Measurements from ENCODE around the gene RNF212B.

Gene RNF212B

DNA sequence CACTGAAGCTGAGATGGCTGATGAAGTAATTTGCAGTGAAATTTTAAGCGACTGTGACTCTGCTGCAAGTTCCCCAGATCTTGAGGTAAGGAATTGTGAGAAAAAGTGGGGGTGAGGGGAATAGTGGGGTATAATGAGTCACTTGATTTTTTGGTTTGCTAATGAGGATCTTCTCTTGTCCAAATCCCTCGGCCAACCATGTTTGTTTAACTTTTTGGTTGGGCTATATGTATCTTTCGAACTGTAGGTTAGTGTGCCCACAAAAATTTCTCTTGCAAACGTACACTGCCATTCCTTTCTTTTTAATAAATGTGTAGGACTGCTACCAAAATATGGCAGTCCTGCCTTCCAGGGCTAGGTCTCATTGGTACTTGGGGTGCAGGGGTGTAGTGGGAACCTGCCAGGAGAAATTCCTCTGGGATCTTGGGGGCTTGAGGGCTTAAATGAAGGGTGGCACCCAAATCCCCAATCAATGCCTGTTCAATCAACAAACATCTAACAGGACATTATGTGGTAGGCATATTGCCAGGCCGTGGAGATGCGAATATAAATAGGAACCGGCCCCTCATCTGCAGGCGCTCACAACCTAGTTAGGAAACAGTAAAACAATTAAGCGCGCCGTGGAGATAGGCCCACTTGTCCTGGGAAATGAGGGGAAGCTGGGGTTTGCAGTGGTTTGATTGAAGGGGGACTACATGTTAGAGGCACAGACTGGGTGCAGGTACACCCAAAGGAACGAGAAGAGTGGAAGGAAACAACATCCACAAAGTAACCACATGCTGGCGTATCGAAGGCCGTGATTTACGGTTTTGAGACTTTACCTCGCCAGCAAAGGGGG, 82.2 kb downstream of the RNF212B start:
- in situ Hi-C loops (cut with MboI; ENCODE audit: low sequenced_read_pairs) = no loop called here

DNA sequence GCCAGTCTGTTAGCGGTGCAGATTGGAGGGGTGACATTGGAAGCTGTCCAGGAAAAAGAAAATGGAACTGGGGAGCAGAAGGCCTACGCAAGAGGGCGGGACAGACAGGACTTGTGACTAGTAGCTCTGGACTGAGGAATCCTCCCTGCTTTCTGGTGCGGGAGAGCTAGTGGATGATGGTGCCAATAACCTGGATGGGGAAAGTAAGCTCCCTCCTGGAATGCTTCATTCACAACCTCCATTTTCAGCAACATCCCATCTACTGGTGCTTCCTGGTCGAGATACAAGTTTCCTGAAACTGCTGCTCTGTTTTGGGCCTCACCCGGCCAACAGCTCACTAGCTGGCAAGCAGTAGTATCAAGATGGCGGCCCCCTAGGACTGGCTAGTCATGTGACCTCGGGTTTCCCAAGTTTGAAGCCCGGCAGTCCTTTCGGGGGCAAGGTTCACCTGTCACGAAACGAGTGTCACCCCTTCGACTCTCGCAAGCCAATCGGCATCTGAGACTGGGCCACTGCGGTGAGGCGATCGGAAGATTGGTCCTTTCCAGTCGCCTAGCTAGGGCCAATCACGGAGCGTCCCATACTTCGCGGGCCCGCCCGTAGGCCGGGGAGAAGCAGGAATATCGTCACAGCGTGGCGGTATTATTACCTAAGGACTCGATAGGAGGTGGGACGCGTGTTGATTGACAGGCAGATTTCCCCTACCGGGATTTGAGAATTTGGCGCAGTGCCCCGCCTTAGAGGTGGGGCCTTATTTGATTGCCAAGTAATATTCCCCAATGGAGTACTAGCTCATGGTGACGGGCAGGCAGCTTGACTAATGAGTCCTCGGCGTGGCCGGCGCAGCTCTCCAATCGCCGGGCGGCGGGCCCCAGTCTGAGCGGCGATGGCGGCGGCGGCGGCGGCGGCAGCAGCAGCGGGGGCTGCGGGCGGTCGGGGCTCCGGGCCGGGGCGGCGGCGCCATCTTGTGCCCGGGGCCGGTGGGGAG, 83.1 kb downstream of the RNF212B start, which contains the start of gene PABPN1:
PABPN1 (plus strand) TSS at position 874 of the 988 bp plus-strand sequence; CDS start at position 887, 13 bp downstream.
- in situ Hi-C loops (cut with MboI; ENCODE audit: low sequenced_read_pairs) = no loop called here

DNA sequence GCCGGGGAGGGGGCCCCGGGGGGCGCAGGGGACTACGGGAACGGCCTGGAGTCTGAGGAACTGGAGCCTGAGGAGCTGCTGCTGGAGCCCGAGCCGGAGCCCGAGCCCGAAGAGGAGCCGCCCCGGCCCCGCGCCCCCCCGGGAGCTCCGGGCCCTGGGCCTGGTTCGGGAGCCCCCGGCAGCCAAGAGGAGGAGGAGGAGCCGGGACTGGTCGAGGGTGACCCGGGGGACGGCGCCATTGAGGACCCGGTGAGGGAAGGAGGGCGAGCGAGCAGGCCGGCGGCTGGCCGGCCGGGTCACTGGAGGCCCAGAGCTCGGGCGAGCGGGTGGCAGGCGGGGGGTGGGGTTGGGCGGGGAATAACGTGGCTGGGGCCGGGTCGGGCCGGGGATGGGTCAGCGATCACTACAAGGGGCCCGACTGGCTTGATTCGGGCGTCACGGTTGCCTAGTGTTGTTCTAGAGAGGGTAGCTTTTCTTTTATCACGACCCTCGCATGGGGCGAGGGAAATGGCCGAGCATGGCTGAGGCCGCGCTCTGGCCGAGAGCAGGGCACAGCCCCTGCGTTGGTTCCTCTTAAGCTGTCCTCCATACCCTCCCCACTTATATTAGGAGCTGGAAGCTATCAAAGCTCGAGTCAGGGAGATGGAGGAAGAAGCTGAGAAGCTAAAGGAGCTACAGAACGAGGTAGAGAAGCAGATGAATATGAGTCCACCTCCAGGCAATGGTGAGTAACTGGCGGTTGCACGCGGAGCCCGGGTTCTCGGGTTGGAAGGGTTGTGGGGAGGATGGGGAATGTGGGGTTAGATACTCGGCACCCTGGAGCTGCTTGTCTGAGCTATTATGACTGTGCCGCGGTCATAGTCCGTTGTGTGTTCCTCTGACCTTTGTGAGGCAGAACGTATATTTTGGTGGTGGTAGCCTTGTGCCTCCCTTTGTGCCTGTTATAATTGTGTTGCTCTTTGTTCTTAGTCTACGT, 84.1 kb downstream of the RNF212B start:
- in situ Hi-C loops (cut with MboI; ENCODE audit: low sequenced_read_pairs) = no loop called here
